Esophagus muscularis mucosa (tissue), 4 donors: ENCODE results near the gene HDAC4. TPM values are rescaled to one million over a fixed set of nuclear protein-coding genes. Genes with fewer than 3 reads are reported as not detected.

Experiments used
- DNase-seq: peaks from one replicate; pipeline ENCODE4 v3.0.0-alpha.2; 2017; ENCODE audit errors: extremely low spot score
- H3K27ac ChIP-seq, 4 donors: fragments of 200-600 bp; sonication (generic); replicated peaks in 1 of 4; 1 replicate in 3 of 4; 2 replicates in 1 of 4; pipeline ENCODE4 v1.5.1; 2016 to 2019; ENCODE audit warnings: mild to moderate bottlenecking in 1 of 4
- H3K27me3 ChIP-seq, 4 donors: fragments of 200-600 bp; sonication (generic); one replicate each; pipeline versions ENCODE4 v1.5.1 to v1.6.0; 2016 to 2019
- H3K36me3 ChIP-seq, 4 donors: fragments of 200-600 bp; sonication (generic); one replicate each; pipeline ENCODE4 v1.5.1; 2016 to 2019
- H3K4me1 ChIP-seq, 4 donors: fragments of 200-600 bp; sonication (generic); one replicate each; pipeline ENCODE4 v1.5.1; 2016 to 2019
- H3K4me3 ChIP-seq, 4 donors: fragments of 200-600 bp; sonication (generic); 1 replicate in 2 of 4; 2 replicates in 2 of 4; pipeline ENCODE4 v1.5.1; 2016 to 2019; ENCODE audit warnings: mild to moderate bottlenecking in 4 of 4, moderate library complexity in 1 of 4
- H3K9me3 ChIP-seq, 4 donors: fragments of 200-600 bp; sonication (generic); 1 replicate in 3 of 4; 2 replicates in 1 of 4; pipeline ENCODE4 v1.5.1; 2016 to 2019
- EP300 ChIP-seq: sonication (generic); formaldehyde crosslinking; IDR thresholded peaks from one replicate; pipeline ENCODE4 v1.6.1; 2017; ENCODE audit warnings: antibody characterized with exemption
- POLR2A ChIP-seq: fragments of 450-650 bp; IDR thresholded peaks from one replicate; pipeline ENCODE4 v1.6.1; 2017; ENCODE audit warnings: antibody characterized with exemption, moderate library complexity, mild to moderate bottlenecking, low read depth
- POLR2AphosphoS5 ChIP-seq, 2 donors: sonication (generic); formaldehyde crosslinking; IDR thresholded peaks; one replicate each; pipeline ENCODE4 v1.6.1; 2017; ENCODE audit warnings: antibody characterized with exemption in 2 of 2
- WGBS: methylation state at CpG from one replicate; pipeline ENCODE4 v1.1.5; 2018; 5-methylcytosine and 5-hydroxymethylcytosine counted together
- intact Hi-C: fragments of 100-400 bp; cut with DNase I; formaldehyde crosslinking; loops from one replicate; pipeline ENCODE4 v1.15.1; 2023
- total RNA-seq, 4 donors: library from RNA; depleted of rRNA; stranded (reverse); fragments of >200 nt; gene quantifications; one replicate each; pipeline versions ENCODE4 v1.1.0 to v1.2.1, GENCODE V29; 2016
- TF ChIP-seq, protein P1 (sequence below), 3 experiments: fragments of 200-600 bp in 2 of 3; fragments of 450-650 bp in 1 of 3; sonication (generic) in 2 of 3; IDR thresholded peaks; one replicate each; pipeline ENCODE4 v1.5.1; 2017 to 2019; ENCODE audit warnings: antibody characterized with exemption in 3 of 3, mild to moderate bottlenecking in 2 of 3, moderate library complexity in 1 of 3

HDAC4 gene
- total RNA-seq, 4 donors from 2014 or later = 59.4 to 119 (median 76.1) TPM

DNA sequence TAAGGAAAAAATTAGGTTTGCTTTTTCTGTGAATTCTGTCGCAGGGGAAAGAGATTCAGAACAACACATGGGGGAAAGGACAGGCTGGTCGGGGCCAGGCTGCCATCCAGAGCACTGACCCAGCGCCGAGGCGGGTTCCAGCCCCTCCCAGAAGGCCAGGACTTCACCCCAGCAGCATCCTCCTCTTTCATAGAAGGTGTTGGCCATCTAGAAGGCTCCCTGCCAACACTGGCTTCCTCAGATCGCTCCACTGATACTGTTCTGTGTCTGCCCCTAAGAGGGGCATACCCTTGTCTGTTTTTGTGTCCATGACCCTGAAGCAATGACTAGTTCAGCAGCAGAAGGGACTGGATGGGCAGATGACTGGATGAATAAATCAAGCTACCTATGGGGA is 144.5 kb downstream of the HDAC4 start:
- TF ChIP-seq EP300 (no peak), POLR2AphosphoS5 (IDR thresholded peaks at IDR 0.05) (no peak), POLR2A (no peak)
- TF ChIP-seq, protein P1, sequence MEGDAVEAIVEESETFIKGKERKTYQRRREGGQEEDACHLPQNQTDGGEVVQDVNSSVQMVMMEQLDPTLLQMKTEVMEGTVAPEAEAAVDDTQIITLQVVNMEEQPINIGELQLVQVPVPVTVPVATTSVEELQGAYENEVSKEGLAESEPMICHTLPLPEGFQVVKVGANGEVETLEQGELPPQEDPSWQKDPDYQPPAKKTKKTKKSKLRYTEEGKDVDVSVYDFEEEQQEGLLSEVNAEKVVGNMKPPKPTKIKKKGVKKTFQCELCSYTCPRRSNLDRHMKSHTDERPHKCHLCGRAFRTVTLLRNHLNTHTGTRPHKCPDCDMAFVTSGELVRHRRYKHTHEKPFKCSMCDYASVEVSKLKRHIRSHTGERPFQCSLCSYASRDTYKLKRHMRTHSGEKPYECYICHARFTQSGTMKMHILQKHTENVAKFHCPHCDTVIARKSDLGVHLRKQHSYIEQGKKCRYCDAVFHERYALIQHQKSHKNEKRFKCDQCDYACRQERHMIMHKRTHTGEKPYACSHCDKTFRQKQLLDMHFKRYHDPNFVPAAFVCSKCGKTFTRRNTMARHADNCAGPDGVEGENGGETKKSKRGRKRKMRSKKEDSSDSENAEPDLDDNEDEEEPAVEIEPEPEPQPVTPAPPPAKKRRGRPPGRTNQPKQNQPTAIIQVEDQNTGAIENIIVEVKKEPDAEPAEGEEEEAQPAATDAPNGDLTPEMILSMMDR (IDR thresholded peaks at IDR 0.05) = no peak
- no peak for DNase-seq
- Histone ChIP-seq H3K4me1 (peaks cover 45 to 95% (median 91%) of the 10 kb centered on the region in 4 donors), H3K4me3 (no peak overlapping the region), H3K27me3 (no peaks in the 10 kb centered on the region), H3K36me3 (no peaks in the 10 kb centered on the region), H3K9me3 (peaks cover 0 to 5% (median 0%) of the 10 kb centered on the region in 4 donors), H3K27ac (peak overlapping the region in 3 of 4 donors; percentile 19 to 61 (median 22))
- intact Hi-C loops = no loop called here
- 65% methylated on average over 6 of the region's 6 CpGs for WGBS

DNA sequence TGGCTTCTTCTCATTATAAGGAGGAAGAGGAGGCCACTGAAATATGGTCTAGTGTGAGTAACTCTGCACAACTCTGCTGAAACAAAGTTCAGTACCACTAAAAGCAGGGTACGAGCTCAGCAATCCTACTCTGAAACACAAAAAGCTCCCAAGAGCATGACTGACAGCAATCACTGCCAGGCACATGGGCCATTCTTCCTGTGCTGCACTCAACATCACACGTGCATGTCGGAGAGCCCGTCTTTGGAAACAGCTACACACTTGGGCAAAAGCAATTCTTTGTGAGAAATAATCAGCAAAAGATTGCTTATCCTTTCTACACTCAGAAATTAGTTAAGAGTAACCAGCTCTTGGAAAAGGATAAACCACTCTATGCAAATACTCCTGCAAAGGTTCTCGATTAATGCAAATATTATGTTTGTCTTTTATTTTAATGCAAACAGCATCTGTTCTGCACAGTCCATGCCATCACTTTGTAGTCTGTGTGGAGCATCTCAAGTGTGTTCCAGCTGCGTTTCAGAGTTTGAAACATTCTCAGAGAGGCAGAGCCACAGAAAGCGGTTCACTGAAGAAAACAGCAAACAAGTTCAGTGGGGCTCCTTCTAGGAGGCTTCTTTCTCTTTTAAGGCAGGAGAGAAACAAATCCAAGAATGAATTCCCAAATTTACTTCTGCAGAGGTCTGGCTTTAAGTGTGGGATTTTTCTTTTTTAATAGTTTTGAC is 145.0 kb downstream of the HDAC4 start:
- intact Hi-C loops = no loop called here
- TF ChIP-seq EP300 (no peak), POLR2A (no peak), POLR2AphosphoS5 (IDR thresholded peaks at IDR 0.05) (no peak)
- TF ChIP-seq, protein P1 (IDR thresholded peaks at IDR 0.05) = no peak
- H3K9me3 ChIP-seq = peaks cover 0 to 5% (median 0%) of the 10 kb centered on the region in 4 donors
- no peak for DNase-seq
- 72% methylated on average over 7 of the region's 7 CpGs for WGBS
- no peaks in the 10 kb centered on the region for H3K36me3 ChIP-seq
- H3K4me1 ChIP-seq = peaks cover 48 to 94% (median 87%) of the 10 kb centered on the region in 4 donors
- H3K27ac ChIP-seq = peak overlapping the region in 3 of 4 donors; percentile 19 to 61 (median 22)
- no peak overlapping the region for H3K4me3 ChIP-seq
- H3K27me3 ChIP-seq = no peaks in the 10 kb centered on the region

DNA sequence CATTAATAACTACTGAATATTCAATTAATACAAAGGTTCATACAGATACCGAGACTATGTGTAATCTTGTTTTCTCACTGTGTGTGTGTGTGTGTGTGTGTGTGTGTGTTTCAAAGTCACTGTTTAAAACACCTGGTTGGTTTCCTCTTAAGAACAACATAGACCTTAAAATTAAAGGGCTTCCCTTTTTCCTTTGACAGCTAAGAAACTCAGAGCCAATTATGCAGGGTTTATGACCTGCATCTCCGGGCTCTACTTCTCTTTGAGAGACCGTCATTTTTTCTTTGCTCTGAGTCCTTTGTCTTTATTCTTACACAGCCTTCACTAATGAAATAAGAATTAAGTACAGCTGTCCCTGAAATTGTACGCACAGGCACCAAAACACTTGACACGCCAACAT is 145.6 kb downstream of the HDAC4 start:
- intact Hi-C loops = no loop called here
- 73% methylated on average over 5 of the region's 5 CpGs for WGBS
- H3K9me3 ChIP-seq = peaks cover 0 to 5% (median 0%) of the 10 kb centered on the region in 4 donors
- peaks cover 51 to 94% (median 87%) of the 10 kb centered on the region in 4 donors for H3K4me1 ChIP-seq
- H3K27ac ChIP-seq = no peak overlapping the region
- DNase-seq = no peak
- H3K27me3 ChIP-seq = no peaks in the 10 kb centered on the region
- no peaks in the 10 kb centered on the region for H3K36me3 ChIP-seq
- no peak for TF ChIP-seq POLR2AphosphoS5 (IDR thresholded peaks at IDR 0.05)
- TF ChIP-seq POLR2A = no peak
- TF ChIP-seq EP300 = no peak
- TF ChIP-seq, protein P1 (IDR thresholded peaks at IDR 0.05) = no peak
- H3K4me3 ChIP-seq = no peak overlapping the region

DNA sequence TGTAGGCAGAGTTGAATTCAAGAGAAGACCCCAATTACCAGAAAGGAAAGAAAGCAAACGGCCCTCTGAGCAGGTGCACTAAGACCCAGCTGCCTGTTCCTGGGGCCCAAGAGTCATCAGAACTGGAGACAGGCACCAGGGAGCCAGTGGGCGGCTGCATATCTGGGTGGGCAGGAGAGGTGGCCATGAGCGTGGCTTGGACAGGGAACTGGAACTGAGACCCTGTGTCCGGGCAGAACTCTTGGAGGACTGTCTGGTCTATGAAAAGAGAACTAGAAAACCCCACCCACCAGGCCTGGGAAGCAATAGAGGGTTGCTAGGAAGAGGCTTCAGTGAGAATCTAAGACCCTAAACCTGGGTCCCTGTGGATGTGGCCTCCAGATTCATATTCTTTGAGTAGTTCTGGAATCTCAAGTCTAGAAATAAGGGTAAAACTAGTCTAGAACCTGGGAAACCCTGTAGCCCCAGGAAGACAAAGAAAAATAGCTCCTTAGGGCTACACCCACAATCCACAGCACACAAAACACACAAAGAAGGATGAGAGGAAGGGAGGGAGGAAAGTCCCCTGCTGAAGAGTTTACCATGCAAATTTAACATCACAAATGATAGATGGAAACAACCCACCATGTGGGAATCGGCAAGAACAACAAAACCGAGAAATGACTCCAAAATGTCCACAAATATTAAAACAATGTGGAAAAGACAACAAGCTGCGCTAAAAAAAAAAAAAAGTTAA is 147.0 kb downstream of the HDAC4 start:
- 79% methylated on average over 7 of the region's 7 CpGs for WGBS
- DNase-seq = no peak
- intact Hi-C loops = no loop called here

More for the DNA sequence above, 147.0 kb downstream of the HDAC4 start:
- no peak overlapping the region for H3K4me3 ChIP-seq
- H3K4me1 ChIP-seq = peaks cover 51 to 94% (median 87%) of the 10 kb centered on the region in 4 donors
- peak overlapping the region in 3 of 4 donors; percentile 21 to 52 (median 22) for H3K27ac ChIP-seq
- no peaks in the 10 kb centered on the region for H3K36me3 ChIP-seq
- no peak for TF ChIP-seq POLR2A
- TF ChIP-seq EP300 = no peak
- no peak for TF ChIP-seq POLR2AphosphoS5 (IDR thresholded peaks at IDR 0.05)
- TF ChIP-seq, protein P1 (IDR thresholded peaks at IDR 0.05) = no peak
- H3K27me3 ChIP-seq = no peaks in the 10 kb centered on the region
- H3K9me3 ChIP-seq = peaks cover 0 to 5% (median 0%) of the 10 kb centered on the region in 4 donors
